GM19372 (cell line): ENCODE data around the gene CCDC30.

ENCODE experiments used
- ATAC-seq: cut with Tn5 transposase; IDR thresholded peaks from one replicate; pipeline ENCODE4 v1.9.1; 2021; ENCODE audit warnings: mild to moderate bottlenecking, low read depth, moderate library complexity; ENCODE audit not compliant: unreplicated experiment

The CCDC30 gene

GRCh38 chr1:42684139-42684538 lies 221.1 kb downstream of the CCDC30 start:
- ATAC-seq = no peak

GRCh38 chr1:42686418-42686817 lies 223.3 kb downstream of the CCDC30 start:
- ATAC-seq = no peak

DNA sequence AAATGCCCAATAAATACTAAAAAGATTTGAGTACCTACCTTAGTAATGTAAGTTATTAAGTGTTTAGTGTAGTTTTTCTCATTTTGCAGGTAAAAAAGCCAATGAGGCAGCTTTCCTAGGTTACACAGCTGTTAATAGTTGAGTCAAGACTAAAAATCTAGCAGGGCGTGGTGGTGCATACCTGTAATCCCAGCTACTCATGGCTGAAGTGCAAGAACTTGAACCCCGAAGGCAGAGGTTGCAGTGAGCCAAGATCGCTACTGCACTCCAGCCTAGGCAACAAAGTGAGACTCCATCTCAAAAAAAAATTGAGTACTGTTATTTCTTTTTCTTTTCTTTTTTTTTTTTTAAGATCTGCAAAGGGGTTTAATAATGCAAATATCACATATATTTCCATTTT lies 226.8 kb downstream of the CCDC30 start:
- ATAC-seq = no peak

DNA sequence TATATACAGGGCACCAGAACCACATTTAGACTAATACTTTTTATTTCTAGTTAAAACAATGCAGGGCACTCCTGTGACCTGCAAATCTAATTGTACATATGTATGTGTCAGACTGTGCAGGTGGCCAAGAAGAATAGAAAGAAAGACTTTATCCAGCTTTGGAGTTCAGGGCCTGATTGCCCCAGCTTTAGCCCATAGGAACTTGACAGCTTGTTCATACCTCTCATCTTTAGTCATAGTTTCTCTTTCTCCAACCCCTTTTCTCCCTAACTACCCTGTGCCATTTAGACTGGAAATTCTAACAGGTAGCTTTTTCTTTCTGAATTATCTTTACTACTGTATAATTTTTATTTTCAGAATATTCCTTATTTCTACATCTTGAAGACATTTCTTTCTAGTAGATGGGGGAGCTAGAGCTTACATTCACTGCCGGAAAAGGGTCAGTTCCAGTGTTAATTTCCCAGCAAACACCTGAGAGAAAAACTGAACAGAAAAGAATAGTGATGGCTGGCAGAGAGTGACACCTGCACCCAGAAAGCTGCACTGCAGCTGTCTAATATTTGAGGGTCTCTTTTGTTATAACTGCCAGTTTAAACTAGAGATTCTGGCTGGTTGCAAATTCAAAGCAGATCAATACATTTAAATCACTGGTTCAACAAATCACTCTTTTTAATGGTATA lies 227.5 kb downstream of the CCDC30 start:
- no peak for ATAC-seq

DNA sequence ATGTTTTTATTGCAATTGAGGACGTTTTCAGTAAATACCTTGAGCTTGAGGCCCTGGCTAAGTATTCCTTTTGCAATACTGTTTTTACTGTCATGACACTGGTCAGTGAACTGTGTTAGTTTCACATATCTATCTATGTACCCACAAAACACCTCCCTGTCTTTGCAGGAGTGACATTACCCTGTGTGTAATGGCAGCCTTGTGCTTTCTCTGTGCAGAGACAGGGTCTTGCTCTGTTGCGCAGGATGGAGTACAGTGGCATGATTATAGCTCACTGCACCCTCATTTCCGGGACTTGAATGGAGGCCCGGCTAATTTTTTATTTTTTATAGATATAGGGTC lies 228.0 kb downstream of the CCDC30 start:
- no peak for ATAC-seq

DNA sequence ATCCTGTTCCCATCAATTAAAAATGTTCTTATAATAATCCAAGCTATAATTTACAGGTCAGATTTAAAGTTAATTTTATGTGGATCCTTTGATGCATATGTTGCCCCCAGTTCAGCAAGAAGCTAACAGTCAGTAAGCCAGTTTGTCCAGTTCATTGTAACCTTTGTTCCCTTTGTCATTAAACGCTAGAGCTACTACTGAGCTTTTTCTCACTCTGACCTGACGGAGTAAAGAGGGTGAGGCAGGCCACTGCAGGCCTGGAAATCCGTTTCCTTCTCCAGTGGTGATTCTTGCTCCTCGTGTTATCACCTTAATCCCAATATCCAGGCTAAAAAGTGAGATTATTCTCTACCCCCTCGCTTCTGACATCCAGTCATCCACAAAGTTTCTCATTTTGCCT lies 229.4 kb downstream of the CCDC30 start:
- ATAC-seq = no peak

DNA sequence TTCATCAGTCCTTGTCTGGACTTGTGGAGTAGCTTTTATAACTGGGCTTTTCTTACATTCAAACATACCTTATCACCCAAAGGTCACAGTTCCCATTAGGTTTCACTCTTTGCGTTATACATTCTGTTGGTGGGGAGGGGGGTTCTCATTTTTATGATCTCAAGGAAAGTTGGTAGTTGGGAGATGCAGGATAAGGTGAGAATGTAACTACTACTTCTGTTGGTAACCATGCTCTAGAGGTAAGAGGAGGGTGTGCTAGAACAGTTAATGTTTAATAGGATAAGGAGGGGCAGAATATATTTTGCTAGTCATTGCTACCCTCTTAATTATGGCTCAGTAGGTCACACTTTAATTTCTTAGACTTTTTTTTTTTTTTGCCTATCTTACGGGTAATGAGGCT lies 229.8 kb downstream of the CCDC30 start:
- ATAC-seq = no peak

GRCh38 chr1:42698081-42698813 lies 235.2 kb downstream of the CCDC30 start:
- no peak for ATAC-seq

- ATAC-seq = no peak
Observed at GRCh38 chr1:42700006-42700405, 236.9 kb downstream of the CCDC30 start.

DNA sequence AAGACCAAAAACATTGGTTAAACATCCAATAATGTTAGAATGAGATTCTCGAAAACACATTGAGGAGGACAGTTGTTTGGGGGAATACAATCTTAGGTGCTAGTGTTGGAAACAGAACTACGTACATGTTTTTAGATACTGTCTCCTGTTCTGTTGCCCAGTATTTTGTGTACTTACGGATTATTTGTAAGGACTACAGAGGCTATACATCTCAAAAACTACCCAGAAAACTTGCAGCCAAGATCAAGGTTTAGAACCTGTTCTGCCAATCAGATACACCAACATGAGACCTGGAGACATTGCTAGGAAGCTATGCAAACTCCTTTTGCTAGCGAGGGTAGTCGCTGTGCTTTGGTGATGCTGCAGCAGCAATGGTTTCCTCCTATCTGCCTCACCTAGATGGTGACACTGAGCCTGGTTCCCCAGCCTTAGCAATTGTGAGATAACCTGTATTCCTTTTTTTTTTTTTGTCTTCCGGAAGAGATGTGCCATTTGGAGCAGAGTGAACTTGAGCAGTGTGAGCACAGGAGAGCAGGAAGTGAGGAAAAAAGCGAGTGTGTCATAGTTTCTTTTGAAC lies 240.9 kb downstream of the CCDC30 start:
- no peak for ATAC-seq
